Motor neuron (in vitro differentiated cells): ENCODE results near the gene LRCH1. TPM values are rescaled to one million over a fixed set of nuclear protein-coding genes. Genes with fewer than 3 reads are reported as not detected.

Experiments
- ATAC-seq, 8 experiments: fragments of 200-7000 bp; cut with Tn5 transposase; replicated peaks in 6 of 8; 2 replicates each; pipeline ENCODE4 v1.8.0; 2021; ENCODE audit warnings: mild to moderate bottlenecking in 8 of 8, moderate library complexity in 8 of 8
- H3K27ac ChIP-seq, 2 donors: fragments of 250-450 bp; sonication (Bioruptor Pico); 2 replicates each; pipeline ENCODE4 v1.9.0; 2021; ENCODE audit warnings: antibody characterized with exemption in 2 of 2, mild to moderate bottlenecking in 2 of 2, moderate library complexity in 1 of 2
- H3K4me1 ChIP-seq, 2 donors: fragments of 250-450 bp; sonication (Bioruptor Pico); replicated peaks in 1 of 2; 2 replicates each; pipeline ENCODE4 v1.6.1; 2021; ENCODE audit warnings: antibody characterized with exemption in 2 of 2, mild to moderate bottlenecking in 2 of 2, moderate library complexity in 1 of 2
- H3K4me3 ChIP-seq, 5 donors: fragments of 250-450 bp; sonication (Bioruptor Pico); 2 replicates each; pipeline ENCODE4 v1.9.0; 2021; ENCODE audit warnings: antibody characterized with exemption in 5 of 5, mild to moderate bottlenecking in 5 of 5, moderate library complexity in 4 of 5
- WGBS, 10 experiments: fragments of 450-650 bp; shearing (Covaris generic); methylation state at CpG; one replicate each; pipeline ENCODE4 v1.0.0; 2022; 5-methylcytosine and 5-hydroxymethylcytosine counted together
- in situ Hi-C, 9 experiments: fragments of 400-800 bp; cut with MboI; loops; one replicate each; pipeline ENCODE4 v1.15.0; 2021; ENCODE audit warnings: low sequenced_read_pairs in 9 of 9, low pct_unique_long_range_greater_than_20kb in 2 of 9; ENCODE audit not compliant: unreplicated experiment in 9 of 9
- total RNA-seq, 8 experiments: library from RNA; unstranded; fragments of 300-600 nt; gene quantifications; 2 replicates each; pipeline versions ENCODE4 v1.2.3 to v1.2.4, GENCODE V29; 2022

Gene LRCH1
- total RNA-seq, 8 experiments from 2014 or later: 7.0 to 19.3 (median 11.7) TPM

GRCh38 chr13:46736541-46737310 is 183.8 kb downstream of the LRCH1 start:
- ATAC-seq: no peak
- H3K27ac ChIP-seq: no peak overlapping the region
- in situ Hi-C loops: no loop called here
- no peak overlapping the region for H3K4me3 ChIP-seq
- H3K4me1 ChIP-seq: peaks cover 0 to 4% of the 10 kb centered on the region in 2 donors
- 75 to 100% (median 98%) methylated on average over 1 to 2 of the region's 2 CpGs; no CpG with 5 or more reads in 4 of the 10 experiments for WGBS, 10 experiments

GRCh38 chr13:46738055-46738454 is 185.1 kb downstream of the LRCH1 start:
- peak in 3 of 8 experiments; percentile 73 to 99 (median 81) for ATAC-seq
- no peak overlapping the region for H3K27ac ChIP-seq
- H3K4me1 ChIP-seq: peaks cover 0 to 4% of the 10 kb centered on the region in 2 donors
- H3K4me3 ChIP-seq: no peak overlapping the region
- WGBS, 10 experiments: 10 to 88% (median 51%) methylated on average over 1 to 2 of the region's 2 CpGs; no CpG with 5 or more reads in 2 of the 10 experiments
- in situ Hi-C loops: no loop called here

GRCh38 chr13:46738766-46739165 is 185.8 kb downstream of the LRCH1 start:
- WGBS, 10 experiments: 67 to 100% (median 100%) methylated on average over 1 of the region's 1 CpG; no CpG with 5 or more reads in 3 of the 10 experiments
- Histone ChIP-seq H3K4me1 (peaks cover 0 to 4% of the 10 kb centered on the region in 2 donors), H3K27ac (no peak overlapping the region), H3K4me3 (no peak overlapping the region)
- in situ Hi-C loops: no loop called here
- no peak for ATAC-seq

GRCh38 chr13:46739447-46740098 is 186.6 kb downstream of the LRCH1 start:
- in situ Hi-C loops: no loop called here
- peaks cover 0 to 4% of the 10 kb centered on the region in 2 donors for H3K4me1 ChIP-seq
- no peak overlapping the region for H3K27ac ChIP-seq
- no peak overlapping the region for H3K4me3 ChIP-seq
- 74 to 100% (median 94%) methylated on average over 1 to 4 of the region's 4 CpGs for WGBS, 10 experiments
- no peak for ATAC-seq

GRCh38 chr13:46743191-46743590 is 190.2 kb downstream of the LRCH1 start:
- in situ Hi-C loops: no loop called here
- 67 to 100% (median 92%) methylated on average over 1 to 2 of the region's 2 CpGs for WGBS, 10 experiments
- Histone ChIP-seq H3K27ac (no peak overlapping the region), H3K4me3 (no peak overlapping the region), H3K4me1 (no peaks in the 10 kb centered on the region)
- no peak for ATAC-seq

GRCh38 chr13:46745062-46745461 is 192.1 kb downstream of the LRCH1 start:
- WGBS, 10 experiments: 95 to 100% (median 96%) methylated on average over 2 to 4 of the region's 4 CpGs; no CpG with 5 or more reads in 3 of the 10 experiments
- Histone ChIP-seq H3K4me1 (no peaks in the 10 kb centered on the region), H3K27ac (no peak overlapping the region), H3K4me3 (no peak overlapping the region)
- ATAC-seq: no peak
- in situ Hi-C loops: no loop called here

GRCh38 chr13:46745706-46746105 is 192.7 kb downstream of the LRCH1 start:
- in situ Hi-C loops: no loop called here
- no peaks in the 10 kb centered on the region for H3K4me1 ChIP-seq

GRCh38 chr13:46747031-46747820 is 194.3 kb downstream of the LRCH1 start:
- WGBS, 10 experiments: 80 to 100% (median 97%) methylated on average over 1 to 6 of the region's 8 CpGs; no CpG with 5 or more reads in 1 of the 10 experiments
- Histone ChIP-seq H3K4me3 (no peak overlapping the region), H3K4me1 (no peaks in the 10 kb centered on the region), H3K27ac (no peak overlapping the region)
- peak in 1 of 8 experiments; percentile 47 for ATAC-seq
- in situ Hi-C loops: no loop called here

More at GRCh38 chr13:46745706-46746105, 192.7 kb downstream of the LRCH1 start:
- ATAC-seq: no peak
- 77 to 100% (median 90%) methylated on average over 1 to 3 of the region's 4 CpGs; no CpG with 5 or more reads in 4 of the 10 experiments for WGBS, 10 experiments
- no peak overlapping the region for H3K27ac ChIP-seq
- no peak overlapping the region for H3K4me3 ChIP-seq

- H3K27ac ChIP-seq: no peak overlapping the region
- H3K4me3 ChIP-seq: no peak overlapping the region
- 60 to 100% (median 100%) methylated on average over 1 to 3 of the region's 4 CpGs; no CpG with 5 or more reads in 2 of the 10 experiments for WGBS, 10 experiments
- in situ Hi-C loops: no loop called here
- H3K4me1 ChIP-seq: no peaks in the 10 kb centered on the region
- ATAC-seq: no peak
These were observed 195.3 kb downstream of the LRCH1 start for GRCh38 chr13:46748300-46748699.

GRCh38 chr13:46749951-46750350 is 197.0 kb downstream of the LRCH1 start:
- Histone ChIP-seq H3K4me3 (no peak overlapping the region), H3K27ac (no peak overlapping the region), H3K4me1 (no peaks in the 10 kb centered on the region)
- no peak for ATAC-seq
- WGBS, 10 experiments: 63 to 93% (median 83%) methylated on average over 1 to 2 of the region's 2 CpGs; no CpG with 5 or more reads in 5 of the 10 experiments
- in situ Hi-C loops: no loop called here

- in situ Hi-C loops: no loop called here
- H3K27ac ChIP-seq: no peak overlapping the region
- 38 to 74% (median 52%) methylated on average over 1 to 7 of the region's 7 CpGs; no CpG with 5 or more reads in 2 of the 10 experiments for WGBS, 10 experiments
- H3K4me3 ChIP-seq: no peak overlapping the region
- ATAC-seq: peak in 1 of 8 experiments; percentile 47
- H3K4me1 ChIP-seq: no peaks in the 10 kb centered on the region
These were observed 199.1 kb downstream of the LRCH1 start for GRCh38 chr13:46751811-46752635.

GRCh38 chr13:46753137-46753536 is 200.2 kb downstream of the LRCH1 start:
- WGBS, 10 experiments: 90 to 100% (median 93%) methylated on average over 1 to 4 of the region's 5 CpGs; no CpG with 5 or more reads in 5 of the 10 experiments
- in situ Hi-C loops: no loop called here
- ATAC-seq: peak in 1 of 8 experiments; percentile 68
- H3K27ac ChIP-seq: no peak overlapping the region
- no peaks in the 10 kb centered on the region for H3K4me1 ChIP-seq
- no peak overlapping the region for H3K4me3 ChIP-seq
